OCI-LY7 (cell line): ENCODE data around the gene PLCD4. TPM values are rescaled to one million over a fixed set of nuclear protein-coding genes. Genes with fewer than 3 reads are reported as not detected.

Experiments used
- BruUV-seq: library from RNA; stranded (reverse); fragments of 400-500 nt; replicated peaks from 2 replicates; lab custom pipeline; 2021; lab: Mats Ljungman, UMichigan
- CTCF ChIA-PET: fragments of 300-600 bp; sonication (Branson Sonifier 250); formaldehyde crosslinking; loops from one replicate; lab custom pipeline; 2022; ENCODE audit warnings: antibody characterized with exemption; ENCODE audit not compliant: unreplicated experiment; lab: Charles Lee
- POLR2A ChIA-PET: fragments of 300-600 bp; sonication (Branson Sonifier 250); formaldehyde crosslinking; loops from one replicate; lab custom pipeline; 2022; ENCODE audit warnings: antibody characterized with exemption; lab: Charles Lee
- DNase-seq: peaks from one replicate; pipeline ENCODE4 v3.0.0-alpha.2; 2015; ENCODE audit warnings: low spot score
- H2AFZ ChIP-seq: fragments of 200-600 bp; sonication (generic), shearing (Covaris generic); 2 replicates; pipeline ENCODE4 v1.6.1; 2014; ENCODE audit warnings: mild to moderate bottlenecking, antibody characterized with exemption, low read length, moderate library complexity
- H3K27ac ChIP-seq: fragments of 200-600 bp; sonication (generic); 2 replicates; pipeline ENCODE4 v1.5.1; 2014; ENCODE audit warnings: mixed run types, low read depth, mild to moderate bottlenecking, moderate library complexity, low read length, inconsistent platforms; ENCODE audit not compliant: poor library complexity, severe bottlenecking
- H3K36me3 ChIP-seq: fragments of 200-600 bp; sonication (generic); 2 replicates; pipeline ENCODE4 v1.6.1; 2014; ENCODE audit warnings: mild to moderate bottlenecking, antibody characterized with exemption, low read length, moderate library complexity, mixed read lengths; ENCODE audit not compliant: insufficient read depth
- H3K4me1 ChIP-seq: fragments of 200-600 bp; sonication (generic); 2 replicates; pipeline ENCODE4 v1.5.1; 2014; ENCODE audit warnings: mild to moderate bottlenecking, low read length; ENCODE audit not compliant: insufficient read depth, poor library complexity, severe bottlenecking
- H3K4me2 ChIP-seq: fragments of 200-600 bp; sonication (generic); 2 replicates; pipeline ENCODE4 v1.6.1; 2014; ENCODE audit warnings: mild to moderate bottlenecking, low read length
- H3K4me3 ChIP-seq: fragments of 200-600 bp; sonication (generic); 2 replicates; pipeline ENCODE4 v1.5.1; 2014; ENCODE audit warnings: mild to moderate bottlenecking, low read depth, low read length; ENCODE audit not compliant: poor library complexity, severe bottlenecking
- H3K79me2 ChIP-seq: fragments of 200-600 bp; sonication (generic); 2 replicates; pipeline ENCODE4 v1.6.1; 2016; ENCODE audit warnings: low read depth, mild to moderate bottlenecking, low read length, moderate library complexity, mixed read lengths; ENCODE audit not compliant: insufficient read depth
- H3K9me2 ChIP-seq: fragments of 200-600 bp; sonication (generic); 2 replicates; pipeline ENCODE4 v1.6.1; 2016; ENCODE audit warnings: mild to moderate bottlenecking, low read length, mixed read lengths; ENCODE audit not compliant: insufficient read depth
- H3K9me3 ChIP-seq: fragments of 200-600 bp; sonication (generic); 2 replicates; pipeline ENCODE4 v1.6.1; 2014; ENCODE audit warnings: mild to moderate bottlenecking, mixed run types, low read length, mixed read lengths
- H4K20me1 ChIP-seq: fragments of 200-600 bp; sonication (generic); 2 replicates; pipeline ENCODE4 v1.6.1; 2014; ENCODE audit warnings: mild to moderate bottlenecking, antibody characterized with exemption, low read length, moderate library complexity, mixed read lengths; ENCODE audit not compliant: insufficient read depth
- CTCF ChIP-seq: fragments of 200-600 bp; sonication (generic); conservative IDR thresholded peaks from 2 replicates; pipeline ENCODE4 v1.5.1; 2014; ENCODE audit warnings: mild to moderate bottlenecking, antibody characterized with exemption, low read length, moderate library complexity, mixed read lengths
- EZH2phosphoT487 ChIP-seq: fragments of 200-600 bp; sonication (generic); IDR thresholded peaks from 2 replicates; pipeline ENCODE4 v1.6.1; 2018; ENCODE audit warnings: low read depth, borderline replicate concordance, mild to moderate bottlenecking, mixed run types, antibody characterized with exemption, low read length, moderate library complexity, mixed read lengths
- intact Hi-C: fragments of 100-400 bp; cut with micrococcal nuclease; formaldehyde crosslinking; loops from one replicate; pipeline ENCODE4 v1.10.0; 2022; ENCODE audit not compliant: unreplicated experiment
- total RNA-seq, 2 experiments: library from RNA; depleted of rRNA in 1 of 2; stranded (reverse); fragments of >200 nt in 1 of 2; shearing (Covaris generic) in 1 of 2; gene quantifications; 2 replicates each; pipeline ENCODE4 v1.2.3, GENCODE V29; 2014 to 2022

PLCD4 gene
- total RNA-seq, 2 experiments from 2014 or later: 0.25 to 0.48 TPM

GRCh38 chr2:218567797-218568189, 39.9 kb upstream of the PLCD4 start:
- Histone ChIP-seq H3K79me2 (peaks cover 83% of the 10 kb centered on the region), H3K4me2 (peak overlapping the region; percentile 91), H3K4me3 (peak overlapping the region; percentile 93), H3K9me2 (no peaks in the 10 kb centered on the region), H4K20me1 (peaks cover 33% of the 10 kb centered on the region), H3K4me1 (peaks cover 31% of the 10 kb centered on the region), H3K27ac (peak overlapping the region; percentile 51), H3K9me3 (no peaks in the 10 kb centered on the region), H3K36me3 (peaks cover 69% of the 10 kb centered on the region), H2AFZ (peak overlapping the region; percentile 36; the same call in 1 of the 2 replicates)
- DNase-seq: no peak
- ChIA-PET CTCF (interaction anchor here (0.6 kb wide), 2 partner anchors 92 to 195 kb away, joined by 3 to 4 read pairs; partner anchors contain the start of genes BCS1L and ZNF142), POLR2A (interaction anchor here (0.9 to 1.7 kb wide), 3 partner anchors 10 to 319 kb away, joined by 3 to 7 read pairs (median 3); no protein-coding TSS in a partner anchor)
- intact Hi-C loops: loop anchor here (1.0 to 5.0 kb wide), 4 partner anchors 90 to 350 kb away; partner anchors contain the start of genes AAMP, ARPC2, BCS1L and PNKD
- BruUV-seq: no TSS peak
- no peak for TF ChIP-seq EZH2phosphoT487
- no peak for TF ChIP-seq CTCF

- Histone ChIP-seq H3K27ac (peak within 1 kb of the TSS; percentile 89), H3K79me2 (peaks cover 89% of the 10 kb centered on the region), H2AFZ (peak within 1 kb of the TSS; percentile 57; the same call in 1 of the 2 replicates), H4K20me1 (peaks cover 33% of the 10 kb centered on the region), H3K4me3 (peak within 1 kb of the TSS; percentile 93), H3K9me2 (no peaks in the 10 kb centered on the region), H3K36me3 (peaks cover 71% of the 10 kb centered on the region), H3K4me2 (peak within 1 kb of the TSS; percentile 91), H3K4me1 (peaks cover 31% of the 10 kb centered on the region), H3K9me3 (no peaks in the 10 kb centered on the region)
- ChIA-PET POLR2A (interaction anchor here (0.9 to 1.7 kb wide), 3 partner anchors 10 to 319 kb away, joined by 3 to 7 read pairs (median 3); no protein-coding TSS in a partner anchor), CTCF (interaction anchor here (0.6 kb wide), 2 partner anchors 91 to 195 kb away, joined by 3 to 4 read pairs; partner anchors contain the start of genes BCS1L and ZNF142)
- DNase-seq: peak; percentile 99
- TF ChIP-seq EZH2phosphoT487: no peak
- no peak for TF ChIP-seq CTCF
- no TSS peak for BruUV-seq
- intact Hi-C loops: loop anchor here (1.0 to 5.0 kb wide), 4 partner anchors 89 to 351 kb away; partner anchors contain the start of genes AAMP, ARPC2, BCS1L and PNKD
Observed at GRCh38 chr2:218568190-218569037, 39.3 kb upstream of the PLCD4 start, which contains the start of the genes CNOT9 and USP37. CNOT9 (plus strand) TSS chr2:218568839; CDS start chr2:218568955, 116 bp downstream. USP37 (minus strand) TSS chr2:218568351; CDS start chr2:218558653, 9,698 bp downstream.
